ENCODE data around the gene MACF1.

MACF1 gene

GRCh38 chr1:39398278-39399021 lies 194.0 kb downstream of the MACF1 start:
- peak; percentile 19 for DNase-seq

- no peak for DNase-seq
These were observed 196.6 kb downstream of the MACF1 start for GRCh38 chr1:39401106-39401505.

- DNase-seq: no peak
These were observed 200.4 kb downstream of the MACF1 start for GRCh38 chr1:39404876-39405275.

GRCh38 chr1:39405358-39405757 lies 200.9 kb downstream of the MACF1 start:
- no peak for DNase-seq

GRCh38 chr1:39406533-39407450 lies 202.3 kb downstream of the MACF1 start:
- DNase-seq: no peak

GRCh38 chr1:39407510-39407895 lies 203.0 kb downstream of the MACF1 start:
- no peak for DNase-seq

GRCh38 chr1:39407896-39408640 lies 203.6 kb downstream of the MACF1 start:
- DNase-seq: no peak

DNA sequence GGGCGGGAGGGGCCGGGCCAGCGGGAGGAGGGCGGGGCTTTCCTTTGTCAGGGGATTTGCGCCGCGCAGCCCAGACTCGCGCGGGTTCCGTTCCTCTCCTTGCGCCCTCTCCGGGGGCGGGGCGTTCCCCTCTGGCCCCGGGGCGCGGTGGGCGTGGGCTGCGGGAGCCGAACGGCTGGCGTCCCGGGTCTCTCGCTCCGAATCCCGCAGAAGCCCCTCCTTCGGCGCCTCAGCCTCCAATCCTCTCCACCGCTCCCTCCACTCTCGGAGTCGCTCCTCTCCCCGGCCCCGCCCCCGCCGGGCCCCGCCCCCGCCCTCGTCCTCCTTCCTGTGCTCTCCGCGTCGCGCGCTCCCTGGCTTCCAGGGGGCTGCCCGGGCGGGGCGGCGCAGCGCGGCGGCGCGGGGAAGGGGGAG lies 204.2 kb downstream of the MACF1 start:
- DNase-seq: peak; percentile 81

- DNase-seq: no peak
These were observed 204.7 kb downstream of the MACF1 start for GRCh38 chr1:39409055-39409816.

- peak; percentile 49 for DNase-seq
These were observed 206.5 kb downstream of the MACF1 start for GRCh38 chr1:39410915-39411436.

GRCh38 chr1:39411526-39412478 lies 207.3 kb downstream of the MACF1 start:
- DNase-seq: no peak

DNA sequence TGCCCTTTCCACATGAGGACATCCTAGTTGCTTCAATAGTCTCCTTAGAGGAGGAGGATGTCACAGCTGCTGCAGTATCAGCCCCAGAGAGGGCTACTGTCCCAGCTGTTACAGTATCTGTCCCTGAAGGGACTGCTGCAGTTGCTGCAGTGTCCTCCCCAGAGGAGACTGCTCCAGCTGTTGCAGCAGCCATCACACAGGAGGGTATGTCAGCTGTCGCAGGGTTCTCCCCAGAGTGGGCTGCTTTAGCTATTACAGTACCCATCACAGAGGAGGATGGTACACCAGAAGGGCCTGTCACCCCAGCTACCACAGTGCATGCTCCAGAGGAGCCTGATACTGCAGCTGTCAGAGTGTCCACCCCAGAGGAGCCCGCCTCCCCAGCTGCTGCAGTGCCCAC lies 208.4 kb downstream of the MACF1 start:
- DNase-seq: no peak

DNA sequence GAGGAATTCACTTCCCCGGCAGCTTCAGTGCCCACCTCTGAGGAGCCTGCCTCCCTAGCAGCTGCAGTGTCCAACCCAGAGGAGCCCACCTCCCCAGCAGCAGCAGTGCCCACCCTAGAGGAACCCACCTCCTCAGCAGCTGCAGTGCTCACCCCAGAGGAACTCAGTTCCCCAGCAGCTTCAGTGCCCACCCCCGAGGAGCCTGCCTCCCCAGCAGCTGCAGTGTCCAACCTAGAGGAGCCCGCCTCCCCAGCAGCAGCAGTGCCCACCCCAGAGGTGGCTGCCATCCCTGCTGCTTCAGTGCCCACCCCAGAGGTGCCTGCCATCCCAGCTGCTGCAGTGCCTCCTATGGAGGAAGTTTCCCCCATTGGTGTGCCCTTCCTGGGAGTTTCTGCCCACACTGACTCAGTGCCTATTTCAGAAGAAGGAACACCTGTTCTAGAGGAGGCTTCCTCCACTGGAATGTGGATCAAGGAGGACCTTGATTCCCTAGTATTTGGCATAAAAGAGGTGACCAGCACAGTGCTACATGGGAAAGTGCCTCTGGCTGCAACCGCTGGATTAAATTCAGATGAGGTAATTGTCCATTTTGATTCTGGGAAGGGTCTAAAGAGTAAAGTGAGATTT lies 209.5 kb downstream of the MACF1 start:
- DNase-seq: no peak

DNA sequence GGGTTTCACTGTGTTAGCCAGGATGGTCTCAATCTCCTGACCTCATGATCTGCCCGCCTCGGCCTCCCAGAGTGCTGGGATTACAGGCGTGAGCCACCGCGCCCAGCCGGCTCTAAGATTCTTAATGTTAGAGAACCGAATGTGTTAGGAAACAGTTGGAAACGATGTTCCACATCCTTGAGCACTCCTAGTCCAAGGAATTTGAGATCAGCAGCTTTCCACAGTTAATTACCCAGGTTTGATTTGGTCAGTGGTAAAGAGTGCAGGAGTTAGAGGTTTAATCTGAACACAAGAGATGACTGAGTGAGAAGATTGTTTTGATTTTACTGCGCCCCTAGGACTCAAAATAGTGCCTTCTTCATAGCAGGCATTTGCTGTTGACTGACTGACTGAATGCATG lies 211.1 kb downstream of the MACF1 start:
- no peak for DNase-seq

GRCh38 chr1:39416609-39417008 lies 212.1 kb downstream of the MACF1 start:
- DNase-seq: no peak

- DNase-seq: no peak
These were observed 213.7 kb downstream of the MACF1 start for GRCh38 chr1:39418236-39418635.

GRCh38 chr1:39420493-39420892 lies 216.0 kb downstream of the MACF1 start:
- no peak for DNase-seq

GRCh38 chr1:39422614-39423013 lies 218.1 kb downstream of the MACF1 start:
- DNase-seq: no peak

GRCh38 chr1:39425151-39425550 lies 220.7 kb downstream of the MACF1 start:
- no peak for DNase-seq

GRCh38 chr1:39425634-39426033 lies 221.1 kb downstream of the MACF1 start:
- DNase-seq: no peak

GRCh38 chr1:39426346-39426745 lies 221.9 kb downstream of the MACF1 start:
- no peak for DNase-seq

Measured in stimulated activated CD4-positive, alpha-beta T cell treated with anti-CD3 and anti-CD28 coated beads, Interleukin-12 subunit alpha, Interleukin-12 subunit beta, amount 100 ng/mL, for 4 hours (primary cell).